ENCODE data around the gene PRDM8.
"Not testable (repeated sequence)": the region's sequence is repeated elsewhere in the genome, so short reads cannot be mapped to it uniquely, and the experiment has no call there.

PRDM8 gene

DNA sequence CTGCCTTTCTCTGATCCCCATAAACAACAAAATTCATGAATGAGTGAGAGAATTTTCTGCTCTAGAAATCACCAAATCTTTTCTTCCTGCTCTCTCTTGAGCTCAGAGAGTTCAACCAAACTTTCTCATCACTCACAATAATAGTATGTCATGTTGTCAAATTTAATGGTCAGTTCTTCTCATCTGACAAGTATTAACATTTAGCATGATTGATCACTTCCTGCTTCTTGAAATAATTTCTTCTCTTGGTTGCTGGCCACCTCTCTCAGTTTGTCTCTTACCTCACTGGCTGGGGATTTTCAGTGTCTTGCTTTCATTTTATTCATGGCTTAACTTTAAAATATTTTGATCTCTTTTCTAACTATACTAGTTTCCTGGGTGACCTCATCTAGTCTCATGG is 43.7 kb downstream of the PRDM8 start:
- H3K27ac ChIP-seq = no peak overlapping the region

GRCh38 chr4:80243274-80244018 is 46.1 kb downstream of the PRDM8 start:
- TF ChIP-seq, protein P1, sequence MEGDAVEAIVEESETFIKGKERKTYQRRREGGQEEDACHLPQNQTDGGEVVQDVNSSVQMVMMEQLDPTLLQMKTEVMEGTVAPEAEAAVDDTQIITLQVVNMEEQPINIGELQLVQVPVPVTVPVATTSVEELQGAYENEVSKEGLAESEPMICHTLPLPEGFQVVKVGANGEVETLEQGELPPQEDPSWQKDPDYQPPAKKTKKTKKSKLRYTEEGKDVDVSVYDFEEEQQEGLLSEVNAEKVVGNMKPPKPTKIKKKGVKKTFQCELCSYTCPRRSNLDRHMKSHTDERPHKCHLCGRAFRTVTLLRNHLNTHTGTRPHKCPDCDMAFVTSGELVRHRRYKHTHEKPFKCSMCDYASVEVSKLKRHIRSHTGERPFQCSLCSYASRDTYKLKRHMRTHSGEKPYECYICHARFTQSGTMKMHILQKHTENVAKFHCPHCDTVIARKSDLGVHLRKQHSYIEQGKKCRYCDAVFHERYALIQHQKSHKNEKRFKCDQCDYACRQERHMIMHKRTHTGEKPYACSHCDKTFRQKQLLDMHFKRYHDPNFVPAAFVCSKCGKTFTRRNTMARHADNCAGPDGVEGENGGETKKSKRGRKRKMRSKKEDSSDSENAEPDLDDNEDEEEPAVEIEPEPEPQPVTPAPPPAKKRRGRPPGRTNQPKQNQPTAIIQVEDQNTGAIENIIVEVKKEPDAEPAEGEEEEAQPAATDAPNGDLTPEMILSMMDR (conservative IDR thresholded peaks at IDR 0.05) = no peak
- no peak overlapping the region for H3K27ac ChIP-seq

More for the DNA sequence above, 43.7 kb downstream of the PRDM8 start:
- TF ChIP-seq, protein P1 (conservative IDR thresholded peaks at IDR 0.05) = no peak

DNA sequence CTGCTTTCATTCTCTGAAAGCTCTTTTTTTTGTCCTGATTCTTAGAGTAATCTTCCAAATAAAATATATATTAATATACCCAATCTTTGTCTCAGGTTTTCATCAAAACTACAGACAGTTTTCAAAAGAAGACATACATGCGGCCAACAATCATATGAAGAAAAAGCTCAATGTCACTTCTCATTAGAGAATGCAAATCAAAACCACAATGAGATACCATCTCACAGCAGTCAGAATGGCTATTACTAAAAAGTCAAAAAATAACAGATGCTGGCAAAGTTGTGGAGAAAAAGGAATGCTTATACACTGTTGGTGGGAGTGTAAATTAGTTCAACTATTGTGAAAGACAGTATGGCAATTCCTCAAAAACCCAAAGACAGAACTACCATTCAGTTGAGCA is 50.2 kb downstream of the PRDM8 start:
- not testable (repeated sequence) for H3K27ac ChIP-seq

DNA sequence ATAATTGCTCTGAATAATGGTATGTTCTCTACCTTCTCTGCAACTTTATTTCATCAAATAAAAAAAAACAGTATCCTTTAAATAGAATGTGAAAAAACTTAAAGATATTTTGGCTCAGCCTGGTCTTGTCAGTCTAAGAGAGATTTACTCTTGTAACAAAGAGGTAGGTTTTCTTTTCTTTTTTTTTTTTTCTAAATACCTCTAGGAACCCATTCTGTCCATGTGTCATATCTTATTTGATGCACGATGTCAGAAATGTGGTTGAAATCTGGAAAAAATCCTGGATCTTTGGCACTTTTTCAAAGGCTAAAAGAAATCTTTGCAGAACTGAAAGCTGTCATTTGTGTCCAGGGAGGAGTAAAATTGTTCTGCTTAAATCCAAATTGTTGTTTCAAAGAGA is 51.8 kb downstream of the PRDM8 start:
- TF ChIP-seq, protein P1 (conservative IDR thresholded peaks at IDR 0.05) = no peak
- no peak overlapping the region for H3K27ac ChIP-seq

- H3K27ac ChIP-seq = no peak overlapping the region
- TF ChIP-seq, protein P1 (conservative IDR thresholded peaks at IDR 0.05) = no peak
These were observed 55.1 kb downstream of the PRDM8 start for GRCh38 chr4:80252427-80252826.

DNA sequence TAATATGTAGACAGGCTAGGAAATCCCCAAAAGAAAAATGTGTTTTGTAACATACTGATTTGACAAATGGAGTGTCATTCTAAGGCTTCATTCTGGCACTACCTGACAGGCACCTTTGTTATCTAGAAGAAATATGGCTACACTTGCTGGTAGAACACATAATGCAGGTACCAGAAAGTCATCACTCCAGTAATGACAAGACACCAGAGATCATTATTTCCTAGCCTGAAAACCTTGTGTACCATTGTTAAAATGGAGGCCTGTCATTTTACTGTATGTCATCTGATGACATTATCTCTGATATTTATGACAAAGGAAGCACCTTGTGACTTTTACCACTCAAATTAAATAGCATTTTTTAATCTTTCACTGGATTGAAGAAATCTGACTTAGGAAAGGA is 55.6 kb downstream of the PRDM8 start:
- TF ChIP-seq, protein P1 (conservative IDR thresholded peaks at IDR 0.05) = no peak
- H3K27ac ChIP-seq = no peak overlapping the region

DNA sequence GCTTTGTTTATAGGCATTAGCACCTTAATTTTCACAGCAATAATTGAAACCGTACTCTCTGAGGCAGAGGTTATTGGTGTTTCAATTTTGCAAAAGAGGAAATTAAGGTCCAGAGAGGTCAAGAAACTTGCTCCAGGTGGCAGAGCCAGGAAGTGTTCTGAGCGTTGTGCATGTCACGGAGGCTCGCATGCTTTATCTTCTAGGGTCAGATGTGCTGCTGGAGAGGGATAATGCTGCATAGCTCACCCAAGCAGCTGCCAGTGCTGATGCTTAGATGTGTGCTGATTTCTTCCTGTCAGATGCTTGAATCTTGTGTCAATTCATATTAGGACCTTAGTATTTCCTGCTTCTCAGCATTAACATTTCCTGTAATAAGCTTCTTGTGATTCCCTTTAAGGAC is 56.2 kb downstream of the PRDM8 start:
- TF ChIP-seq, protein P1 (conservative IDR thresholded peaks at IDR 0.05) = no peak
- H3K27ac ChIP-seq = no peak overlapping the region
